Coronary artery (tissue), 2 donors: Measurements from ENCODE around the gene PLXNA1.

Experiments
- DNase-seq: peaks from one replicate; pipeline ENCODE4 v3.0.0-alpha.2; 2017; ENCODE audit warnings: low spot score
- H3K27ac ChIP-seq, 2 donors: fragments of 200-600 bp; sonication (generic); one replicate each; pipeline ENCODE4 v1.5.1; 2016 to 2019
- H3K4me3 ChIP-seq: fragments of 200-600 bp; sonication (generic); 2 replicates; pipeline ENCODE4 v1.5.1; 2016; ENCODE audit warnings: mild to moderate bottlenecking, moderate library complexity
- CTCF ChIP-seq: fragments of 200-600 bp; sonication (generic); IDR thresholded peaks from one replicate; pipeline ENCODE4 v1.5.1; 2019; ENCODE audit warnings: antibody characterized with exemption

Gene PLXNA1

DNA sequence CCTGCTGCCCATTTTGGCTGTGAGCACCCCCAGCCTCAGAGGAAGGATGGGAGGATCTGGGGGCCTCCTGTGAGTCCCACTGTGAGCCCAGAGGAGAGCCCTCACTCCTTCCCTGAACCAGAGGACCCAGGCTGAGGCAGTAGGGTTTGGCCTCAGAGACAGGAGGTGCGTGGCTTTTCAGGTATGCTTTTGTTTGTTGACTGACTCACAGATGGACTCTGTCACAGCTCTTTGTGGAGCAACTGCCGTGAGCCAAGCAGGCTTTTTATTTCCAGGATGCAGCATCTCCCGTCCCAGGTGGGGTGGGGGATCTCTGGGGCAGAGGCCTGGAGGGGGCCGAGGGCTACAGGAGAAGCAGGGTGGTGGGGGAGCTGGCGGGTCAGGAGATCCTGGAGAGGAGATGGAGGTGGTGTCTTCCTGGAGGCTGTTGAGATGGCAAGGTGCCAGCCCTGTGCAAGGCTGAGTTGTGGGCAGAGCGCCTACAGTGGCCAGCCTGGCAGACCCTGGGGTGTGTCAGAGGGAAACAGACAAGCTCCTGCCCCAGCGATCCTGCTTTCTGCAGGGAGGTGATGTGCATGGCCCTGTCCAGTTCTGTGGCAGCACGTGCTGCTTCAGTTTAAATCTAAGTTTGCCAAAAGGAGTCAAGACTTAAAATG lies 24.0 kb downstream of the PLXNA1 start:
- no peak for TF ChIP-seq CTCF
- no peak for DNase-seq

DNA sequence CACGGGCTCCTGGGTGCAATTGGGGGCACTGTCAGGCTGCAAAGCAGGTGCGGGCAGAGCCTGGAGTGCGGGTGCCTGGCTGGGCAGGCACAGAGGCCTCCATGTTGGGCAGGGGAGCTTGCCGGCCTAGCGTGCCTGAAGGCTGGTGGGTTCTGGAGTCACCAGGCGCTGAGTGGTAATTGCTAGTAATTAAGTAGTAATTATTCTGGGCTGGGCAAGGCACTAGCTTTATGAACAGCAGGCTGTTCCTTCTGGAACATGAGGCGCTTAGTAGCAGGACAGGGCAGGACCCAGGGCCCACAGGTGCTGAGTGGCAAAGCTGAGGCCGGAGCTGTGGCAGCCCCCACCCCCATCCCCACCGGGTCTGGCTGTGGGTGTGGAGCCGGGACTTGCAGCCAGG lies 25.3 kb downstream of the PLXNA1 start:
- TF ChIP-seq CTCF = no peak
- Histone ChIP-seq H3K27ac (no peak overlapping the region), H3K4me3 (no peak overlapping the region)

More for the DNA sequence above, 24.0 kb downstream of the PLXNA1 start:
- H3K27ac ChIP-seq = no peak overlapping the region
- no peak overlapping the region for H3K4me3 ChIP-seq

GRCh38 chr3:127009531-127009930 lies 26.6 kb downstream of the PLXNA1 start:
- H3K27ac ChIP-seq = no peak overlapping the region
- H3K4me3 ChIP-seq = no peak overlapping the region
- no peak for DNase-seq
- no peak for TF ChIP-seq CTCF

More for the DNA sequence above, 25.3 kb downstream of the PLXNA1 start:
- no peak for DNase-seq

DNA sequence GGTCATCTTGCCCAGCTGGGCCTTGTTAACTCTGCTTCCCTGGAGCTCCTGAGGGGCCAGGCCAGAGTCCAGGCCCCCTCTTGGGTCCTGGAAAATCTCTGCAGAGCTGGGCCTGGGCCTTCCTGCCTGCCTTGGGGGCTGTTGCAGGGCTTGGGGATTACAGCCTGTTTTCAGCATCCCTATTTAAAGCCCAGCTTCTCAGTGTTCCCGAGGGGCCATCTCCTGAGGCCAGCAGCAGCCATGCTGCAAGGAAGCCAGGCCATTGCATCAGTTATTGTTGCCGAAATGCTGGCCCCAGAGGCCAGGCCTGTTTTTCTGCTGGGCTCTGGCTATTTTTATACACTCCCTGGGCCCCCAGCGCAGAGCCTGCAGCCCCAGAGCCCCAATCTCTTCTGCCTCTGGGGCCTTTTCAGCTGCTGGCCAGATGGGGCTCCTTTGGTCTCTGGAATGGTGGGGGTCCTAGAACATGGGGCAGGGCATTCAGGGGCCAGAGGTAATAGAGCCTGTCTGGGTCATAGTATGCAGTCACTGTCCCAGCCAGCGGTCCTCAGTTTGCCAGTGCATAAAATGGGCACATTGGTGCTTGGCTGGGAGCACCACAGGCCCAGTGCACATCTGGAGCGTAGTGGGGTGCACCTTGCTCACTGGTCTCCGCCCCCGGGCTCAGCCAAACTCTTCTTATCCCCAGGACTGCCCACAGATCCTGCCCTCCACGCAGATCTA lies 28.5 kb downstream of the PLXNA1 start:
- no peak overlapping the region for H3K4me3 ChIP-seq
- no peak for TF ChIP-seq CTCF
- DNase-seq = no peak
- H3K27ac ChIP-seq = peak overlapping the region; percentile 10 to 60

- no peak for TF ChIP-seq CTCF
- H3K27ac ChIP-seq = peak overlapping the region; percentile 10 to 52
- DNase-seq = no peak
- no peak overlapping the region for H3K4me3 ChIP-seq
These were observed 29.2 kb downstream of the PLXNA1 start for GRCh38 chr3:127012091-127012490.

DNA sequence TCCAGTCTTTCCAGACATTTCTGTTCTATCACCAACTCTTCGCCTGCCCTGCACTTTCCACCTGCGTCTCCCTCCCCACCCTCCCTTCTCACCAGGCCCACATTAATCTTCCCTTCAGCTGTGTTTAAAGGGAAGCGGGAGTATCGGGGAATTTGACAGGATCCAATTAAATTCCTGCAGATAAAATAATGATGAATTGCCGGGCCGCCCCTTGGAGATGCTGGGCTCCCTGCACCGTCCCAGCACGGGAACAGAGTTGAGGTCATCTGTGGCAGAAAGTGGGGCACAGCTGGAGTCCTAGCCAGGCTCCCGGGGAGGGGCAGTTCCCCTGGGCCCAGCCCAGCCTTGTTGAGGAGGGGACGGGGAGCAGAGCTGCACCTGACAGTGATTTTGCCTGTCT lies 30.3 kb downstream of the PLXNA1 start:
- no peak for TF ChIP-seq CTCF
- no peak for DNase-seq
- Histone ChIP-seq H3K27ac (no peak overlapping the region), H3K4me3 (no peak overlapping the region)
